Neuron (in vitro differentiated cells): ENCODE data around the gene PLEKHG7.
"Not testable (repeated sequence)": the region's sequence is repeated elsewhere in the genome, so short reads cannot be mapped to it uniquely, and the experiment has no call there.

Source experiments
- H2AFZ ChIP-seq: one replicate; pipeline ENCODE4 v1.6.1; 2013; ENCODE audit warnings: low read depth, mild to moderate bottlenecking, inconsistent platforms, low read length, moderate library complexity
- H3K27me3 ChIP-seq: one replicate; pipeline ENCODE4 v1.6.1; 2013; ENCODE audit warnings: low read length; ENCODE audit not compliant: insufficient read depth
- H3K36me3 ChIP-seq: one replicate; pipeline ENCODE4 v1.6.1; 2013; ENCODE audit warnings: low read length; ENCODE audit not compliant: insufficient read depth
- H3K4me1 ChIP-seq: one replicate; pipeline ENCODE4 v1.6.1; 2013; ENCODE audit warnings: low read length; ENCODE audit not compliant: insufficient read depth
- H3K4me3 ChIP-seq: 2 replicates; pipeline ENCODE4 v1.5.1; 2013; ENCODE audit warnings: mild to moderate bottlenecking, low read length, moderate library complexity
- H3K9me3 ChIP-seq: one replicate; pipeline ENCODE4 v1.6.1; 2013; ENCODE audit warnings: low read length

Gene PLEKHG7

DNA sequence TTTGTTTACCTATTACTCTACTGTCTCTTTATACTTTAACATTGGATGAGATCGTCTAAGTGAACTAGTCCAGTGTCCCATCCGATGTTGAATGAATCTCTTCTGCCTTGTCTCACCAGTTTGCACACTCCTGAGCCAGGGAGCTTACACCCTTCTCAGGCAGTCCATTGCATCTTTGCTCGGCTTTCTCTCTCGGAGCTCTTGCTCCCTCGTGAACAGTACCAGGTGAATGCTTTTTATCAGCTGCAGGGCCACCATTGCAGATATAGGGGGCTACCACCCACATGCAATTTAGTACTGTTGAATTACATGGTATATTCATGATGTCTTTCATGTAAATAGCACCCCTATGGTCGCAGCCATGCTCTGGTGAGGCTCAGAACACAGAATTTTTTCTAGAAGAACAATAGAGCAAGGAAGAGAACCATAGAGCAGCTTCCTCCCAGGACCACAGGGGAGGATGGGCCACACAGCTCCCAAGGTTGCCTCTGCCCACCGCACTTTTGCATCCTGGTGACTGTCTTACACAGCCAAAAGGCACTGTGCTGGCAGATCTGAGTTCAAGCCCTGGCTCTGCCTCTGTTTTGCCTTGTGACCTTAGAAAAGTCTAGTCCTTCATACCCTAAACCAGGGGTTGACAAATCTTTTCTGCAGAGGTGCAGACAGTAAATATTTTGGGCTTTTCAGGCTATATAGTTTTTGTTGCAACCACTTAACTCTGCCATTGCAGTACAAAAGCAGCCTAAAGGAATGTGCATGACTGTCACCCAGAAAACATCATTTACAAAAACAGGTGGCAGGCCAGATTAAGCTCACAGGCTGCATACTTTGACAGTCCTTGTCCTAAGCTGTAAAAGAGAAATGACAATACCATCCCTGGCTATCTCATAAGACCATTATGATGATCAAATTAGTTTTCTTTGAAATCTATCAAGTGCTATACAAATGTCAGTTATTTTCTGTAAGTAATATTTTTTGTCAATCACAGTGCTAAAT, 35.4 kb downstream of the PLEKHG7 start:
- Histone ChIP-seq H3K36me3 (no peaks in the 10 kb centered on the region), H3K4me1 (no peaks in the 10 kb centered on the region), H3K27me3 (no peaks in the 10 kb centered on the region), H3K9me3 (no peaks in the 10 kb centered on the region), H2AFZ (no peak overlapping the region), H3K4me3 (no peak overlapping the region)

DNA sequence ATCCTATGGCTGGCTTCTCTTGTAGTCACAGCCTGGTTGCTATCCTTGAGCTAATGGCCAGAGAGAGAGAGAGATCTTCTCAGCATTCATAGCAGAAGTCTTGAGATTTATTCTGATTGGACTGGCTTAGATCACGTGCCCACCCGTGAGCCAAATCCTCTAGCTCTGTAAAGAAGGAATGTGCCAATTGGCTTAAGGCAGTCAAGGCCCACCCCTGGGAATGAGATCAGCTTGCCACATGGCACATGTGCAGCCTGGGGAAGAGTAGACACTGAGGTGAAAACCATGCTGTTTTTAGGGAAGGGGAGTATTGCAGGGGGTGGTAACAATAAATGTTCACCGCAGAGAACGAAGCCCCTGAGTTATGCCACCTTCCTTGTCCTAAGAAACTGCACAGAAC, 36.3 kb downstream of the PLEKHG7 start:
- no peak overlapping the region for H2AFZ ChIP-seq
- H3K4me1 ChIP-seq, result no peaks in the 10 kb centered on the region
- no peak overlapping the region for H3K4me3 ChIP-seq
- H3K27me3 ChIP-seq, result no peaks in the 10 kb centered on the region
- no peaks in the 10 kb centered on the region for H3K36me3 ChIP-seq
- no peaks in the 10 kb centered on the region for H3K9me3 ChIP-seq

DNA sequence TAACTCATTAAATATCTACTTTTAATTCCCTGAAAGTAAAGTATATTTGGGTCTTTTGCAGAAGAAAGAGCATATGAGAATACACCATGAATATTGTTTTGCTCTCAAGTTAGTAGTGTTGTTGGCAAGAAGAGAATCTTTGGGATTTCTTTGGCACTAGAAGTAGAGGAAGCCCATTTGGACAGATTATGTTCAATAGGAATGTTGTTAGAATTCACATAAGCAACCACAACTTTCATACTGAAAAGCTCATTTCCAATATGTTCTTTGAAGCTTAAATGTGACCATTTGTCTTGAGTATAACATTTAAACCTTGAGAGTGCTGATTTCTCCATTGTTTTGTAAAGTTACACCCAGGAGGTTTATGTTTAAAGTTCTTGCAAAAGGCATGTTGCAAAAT, 37.6 kb downstream of the PLEKHG7 start:
- no peak overlapping the region for H2AFZ ChIP-seq
- H3K4me1 ChIP-seq, result no peaks in the 10 kb centered on the region
- no peaks in the 10 kb centered on the region for H3K36me3 ChIP-seq
- H3K9me3 ChIP-seq, result no peaks in the 10 kb centered on the region
- H3K4me3 ChIP-seq, result no peak overlapping the region
- no peaks in the 10 kb centered on the region for H3K27me3 ChIP-seq

DNA sequence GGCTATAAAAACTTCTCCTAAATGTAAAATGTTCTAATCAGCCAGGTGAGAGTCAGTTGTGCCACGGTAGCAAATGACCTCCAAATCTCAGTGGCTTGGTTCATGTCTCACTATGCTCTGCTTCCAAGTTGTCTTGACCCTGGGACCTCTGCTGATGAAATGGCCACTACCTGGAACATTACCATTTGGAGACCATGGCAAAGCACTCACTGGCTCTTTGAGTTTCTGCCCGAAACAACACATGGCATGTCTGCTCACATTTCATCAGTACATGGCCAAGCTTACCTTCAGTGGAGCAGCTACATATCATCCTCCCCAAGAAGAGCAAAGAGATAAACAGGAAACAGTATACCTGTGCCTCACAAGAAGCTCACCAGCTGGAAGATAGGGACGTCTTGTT, 40.2 kb downstream of the PLEKHG7 start:
- Histone ChIP-seq H3K9me3 (no peaks in the 10 kb centered on the region), H3K36me3 (no peaks in the 10 kb centered on the region), H2AFZ (no peak overlapping the region), H3K27me3 (no peaks in the 10 kb centered on the region), H3K4me1 (no peaks in the 10 kb centered on the region), H3K4me3 (no peak overlapping the region)

DNA sequence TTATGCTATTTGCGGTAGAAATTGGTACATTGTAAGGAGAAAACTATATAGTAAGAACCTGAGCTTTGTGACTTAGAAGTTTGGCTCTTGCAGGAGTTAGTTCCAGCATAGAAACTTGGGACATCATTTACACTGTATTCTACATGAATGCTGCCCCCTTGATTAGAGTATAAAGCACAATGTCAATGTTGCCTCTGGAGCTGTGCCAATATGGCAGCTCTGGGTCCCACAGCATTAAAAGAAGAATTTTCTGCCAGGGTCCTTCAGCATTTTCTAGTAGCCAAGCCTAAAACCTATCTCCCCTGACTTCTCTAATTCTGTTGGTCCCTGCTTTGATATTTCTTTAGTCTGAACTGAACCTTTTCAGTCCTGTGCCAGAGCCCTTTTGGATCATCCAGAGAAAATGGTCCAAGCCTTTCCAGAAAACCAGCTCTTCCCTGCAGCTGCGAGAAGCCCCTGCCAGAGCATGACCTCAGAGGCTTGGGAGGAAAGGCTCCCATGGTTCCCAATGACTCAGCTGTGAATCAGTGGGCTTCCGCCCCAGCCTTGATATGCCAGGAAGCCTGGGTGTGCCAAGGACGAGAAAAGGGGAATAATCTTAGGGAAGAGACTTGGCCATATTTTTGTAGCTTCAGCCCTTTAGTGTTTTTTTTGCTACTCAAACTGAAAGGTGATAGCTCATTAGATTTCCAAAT, 43.2 kb downstream of the PLEKHG7 start:
- Histone ChIP-seq H3K27me3 (no peaks in the 10 kb centered on the region), H3K4me3 (no peak overlapping the region), H3K9me3 (no peaks in the 10 kb centered on the region), H2AFZ (no peak overlapping the region), H3K4me1 (no peaks in the 10 kb centered on the region), H3K36me3 (no peaks in the 10 kb centered on the region)

DNA sequence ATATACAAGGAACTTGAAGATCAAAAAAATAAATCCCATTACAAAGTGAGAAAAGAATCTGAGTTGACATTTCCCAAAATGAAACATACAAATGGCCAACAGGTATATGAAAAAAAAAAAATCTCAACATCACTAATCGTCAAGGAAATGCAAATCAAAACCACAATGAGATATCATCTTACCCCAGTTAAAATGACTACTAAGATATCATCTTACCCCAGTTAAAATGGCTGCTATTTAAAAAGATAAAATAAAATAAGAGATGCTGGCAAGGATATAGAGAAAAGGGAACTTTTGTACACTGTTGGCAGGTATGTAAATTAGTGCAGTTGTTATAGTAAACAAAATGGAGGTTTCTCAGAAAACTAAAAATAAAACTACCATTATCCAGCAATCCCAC, 44.4 kb downstream of the PLEKHG7 start:
- Histone ChIP-seq H3K27me3 (no peaks in the 10 kb centered on the region), H2AFZ (no peak overlapping the region), H3K36me3 (no peaks in the 10 kb centered on the region), H3K4me3 (no peak overlapping the region), H3K9me3 (no peaks in the 10 kb centered on the region), H3K4me1 (no peaks in the 10 kb centered on the region)

DNA sequence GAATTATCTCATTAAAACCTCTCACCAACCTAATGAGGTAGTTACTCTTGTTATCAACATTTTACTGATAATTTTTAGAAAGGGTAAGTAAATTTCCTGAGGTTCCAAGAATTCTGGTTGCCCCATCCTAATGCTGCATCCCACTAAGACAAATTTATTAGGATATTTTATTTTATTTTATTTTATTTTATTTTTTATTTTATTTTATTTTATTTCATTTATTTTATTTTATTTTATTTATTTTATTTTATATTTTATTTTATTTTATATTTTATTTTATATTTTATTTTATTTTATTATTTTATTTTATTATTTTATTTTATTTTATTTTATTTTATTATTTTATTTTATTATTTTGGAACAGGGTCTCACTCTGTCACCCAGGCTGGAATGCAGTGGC, 46.9 kb downstream of the PLEKHG7 start:
- not testable (repeated sequence) for H3K9me3 ChIP-seq, H2AFZ ChIP-seq, H3K27me3 ChIP-seq, H3K36me3 ChIP-seq, H3K4me3 ChIP-seq, H3K4me1 ChIP-seq

DNA sequence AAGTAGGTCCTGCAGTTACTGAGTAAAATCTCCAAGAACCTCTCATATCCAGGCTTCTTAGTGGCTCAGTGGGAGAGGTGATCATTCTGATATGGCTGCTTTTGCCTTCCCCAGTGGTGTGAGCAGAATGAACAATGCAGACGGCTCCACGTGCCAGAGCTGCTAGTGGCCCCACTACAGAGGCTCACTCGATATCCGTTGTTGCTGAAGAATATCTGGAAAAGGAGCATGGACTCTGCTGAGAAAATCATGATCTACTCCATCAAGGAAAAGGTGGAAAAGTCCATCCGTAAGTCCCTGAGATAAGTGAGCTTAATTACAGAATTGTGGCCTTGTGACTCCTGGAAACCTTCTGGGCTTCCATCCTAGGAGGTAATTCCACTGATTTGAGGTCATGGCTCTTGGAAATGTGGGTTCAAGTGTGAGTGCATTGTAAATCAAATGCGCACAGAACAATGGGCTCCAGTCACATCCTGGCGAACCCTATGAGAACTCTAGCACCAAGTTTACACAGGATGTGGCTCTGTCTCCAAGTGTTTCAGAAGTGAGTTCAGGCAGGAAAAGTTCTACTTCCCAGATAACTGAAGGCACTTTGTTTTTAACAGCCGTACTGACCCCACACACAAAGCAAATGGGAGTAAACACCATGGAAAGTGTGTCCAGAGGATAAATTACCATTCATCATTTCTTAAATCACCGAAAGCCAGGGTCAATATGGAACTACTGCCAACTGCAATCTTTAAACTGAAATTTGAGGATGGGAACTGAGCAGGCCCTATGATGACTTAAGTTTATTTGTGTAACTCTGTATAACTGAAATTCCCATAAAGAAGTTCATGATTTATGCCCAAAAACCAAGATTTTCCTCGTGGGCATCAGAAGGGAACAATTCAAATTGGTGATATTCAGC, 51.4 kb downstream of the PLEKHG7 start:
- Histone ChIP-seq H3K4me1 (no peaks in the 10 kb centered on the region), H2AFZ (no peak overlapping the region)

DNA sequence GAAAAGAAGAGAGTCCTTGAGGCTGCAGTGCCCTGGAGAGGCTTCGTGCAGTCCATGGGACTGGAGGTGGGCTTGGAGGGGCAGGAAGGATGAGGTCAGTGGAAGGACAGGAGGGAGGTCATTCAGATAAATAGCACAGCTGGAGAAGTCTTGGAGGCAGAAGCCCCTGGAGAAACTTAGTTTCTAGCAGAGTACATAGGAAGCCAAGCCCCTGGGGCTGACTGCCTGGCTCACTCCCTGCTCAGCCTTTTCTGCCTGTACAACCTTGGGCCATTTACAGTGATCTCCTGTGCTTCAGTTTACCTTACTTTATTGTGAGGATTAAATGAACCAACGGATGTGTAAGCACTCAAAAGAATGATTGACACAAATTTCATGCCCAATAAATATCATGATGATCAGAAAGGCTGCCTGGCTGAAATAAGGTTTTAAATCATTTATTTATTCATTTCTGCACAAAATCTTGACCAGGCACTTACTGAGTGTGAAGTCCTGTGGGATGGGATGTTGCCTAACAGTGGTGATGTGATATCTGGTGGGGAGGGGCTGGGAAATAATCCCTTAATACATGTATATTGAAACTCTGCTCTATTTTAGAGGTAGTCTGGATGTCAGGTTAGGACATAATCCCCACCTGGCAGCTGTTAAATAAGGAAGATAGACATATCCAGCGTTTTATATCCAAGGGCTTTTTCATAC, 54.3 kb downstream of the PLEKHG7 start:
- Histone ChIP-seq H3K4me1 (no peaks in the 10 kb centered on the region), H3K9me3 (no peaks in the 10 kb centered on the region), H3K27me3 (no peaks in the 10 kb centered on the region), H3K36me3 (no peaks in the 10 kb centered on the region), H2AFZ (no peak overlapping the region), H3K4me3 (no peak overlapping the region)

More for the DNA sequence above, 51.4 kb downstream of the PLEKHG7 start:
- Histone ChIP-seq H3K4me3 (no peak overlapping the region), H3K27me3 (no peaks in the 10 kb centered on the region), H3K9me3 (no peaks in the 10 kb centered on the region), H3K36me3 (no peaks in the 10 kb centered on the region)

DNA sequence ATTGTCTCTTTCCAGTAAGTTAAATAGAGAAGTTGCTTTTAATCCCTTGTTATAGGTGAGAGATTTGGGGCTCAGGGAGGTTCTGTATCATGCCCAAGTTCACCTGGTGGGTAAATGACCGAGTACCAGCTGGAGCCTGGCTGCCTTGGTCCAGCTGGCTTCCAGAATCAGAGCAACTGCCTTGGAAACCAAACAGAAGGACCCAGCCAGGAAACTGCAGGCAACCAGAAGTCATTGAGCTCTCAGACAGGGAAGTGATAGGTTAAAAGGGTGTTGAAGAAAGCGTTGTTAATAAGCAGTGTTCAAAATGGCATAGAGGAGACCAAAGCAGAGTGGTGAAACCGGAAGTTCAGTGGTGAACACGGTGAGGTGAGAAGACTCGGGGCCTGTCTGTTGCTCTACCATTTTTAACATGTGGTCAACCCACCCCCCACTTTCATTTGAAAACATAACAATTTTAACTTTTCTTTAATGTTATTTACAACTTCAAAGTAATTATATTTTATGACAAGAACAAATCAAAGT, 54.9 kb downstream of the PLEKHG7 start:
- no peak overlapping the region for H3K4me3 ChIP-seq
- no peaks in the 10 kb centered on the region for H3K36me3 ChIP-seq
- H3K9me3 ChIP-seq, result no peaks in the 10 kb centered on the region
- no peaks in the 10 kb centered on the region for H3K4me1 ChIP-seq
- H2AFZ ChIP-seq, result no peak overlapping the region
- H3K27me3 ChIP-seq, result no peaks in the 10 kb centered on the region

DNA sequence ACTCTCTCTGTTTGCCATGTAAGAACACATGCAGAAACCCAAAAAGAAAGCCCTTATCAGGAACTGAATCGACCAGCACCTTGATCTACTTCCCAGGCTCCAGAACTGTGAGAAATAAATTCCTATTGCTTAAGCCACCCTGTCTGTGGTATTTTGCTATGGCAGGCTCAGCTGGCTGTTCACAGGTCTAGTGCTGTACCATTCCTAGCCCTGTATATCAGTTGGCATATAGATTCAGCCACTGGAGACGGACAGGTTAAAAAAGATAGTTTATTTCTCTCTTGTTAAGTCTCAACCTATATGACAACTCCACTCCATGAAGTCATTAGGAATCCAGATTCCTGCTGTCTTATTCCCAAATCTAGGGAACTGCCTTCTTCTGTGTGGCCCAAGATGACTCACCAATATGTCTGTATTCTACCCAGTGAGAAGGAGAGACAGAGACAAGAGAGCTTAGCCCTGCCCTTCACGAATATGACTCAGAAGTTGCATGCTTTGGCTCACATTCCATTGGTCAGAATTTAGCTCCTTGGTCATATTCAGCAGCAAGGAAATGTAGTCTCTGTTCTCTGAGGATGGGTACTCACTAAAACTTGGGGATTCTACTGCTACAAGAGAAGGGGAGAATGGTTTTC, 57.0 kb downstream of the PLEKHG7 start:
- Histone ChIP-seq H3K4me1 (no peaks in the 10 kb centered on the region), H2AFZ (no peak overlapping the region), H3K9me3 (no peaks in the 10 kb centered on the region), H3K4me3 (no peak overlapping the region), H3K27me3 (no peaks in the 10 kb centered on the region), H3K36me3 (no peaks in the 10 kb centered on the region)

DNA sequence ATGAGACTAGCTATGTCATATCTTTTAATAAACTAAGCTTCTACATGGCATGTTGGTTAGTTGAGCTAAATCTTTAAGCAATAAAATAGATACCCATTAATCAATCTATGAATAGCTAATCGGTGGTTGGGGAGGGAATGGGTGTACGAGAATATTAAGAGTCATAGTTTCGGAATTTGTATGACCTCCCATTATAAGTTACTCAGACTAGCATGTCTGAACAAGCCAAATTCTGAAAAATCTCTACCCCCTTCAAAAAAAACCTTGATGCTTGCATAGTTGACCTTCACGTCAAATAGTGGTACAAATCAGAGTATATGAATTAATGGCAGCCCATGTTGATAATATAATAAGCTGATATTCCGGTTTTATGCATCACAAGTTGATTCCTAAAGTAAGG, 60.0 kb downstream of the PLEKHG7 start:
- H3K27me3 ChIP-seq, result no peaks in the 10 kb centered on the region
- no peaks in the 10 kb centered on the region for H3K9me3 ChIP-seq
- no peak overlapping the region for H2AFZ ChIP-seq
- H3K4me1 ChIP-seq, result no peaks in the 10 kb centered on the region
- no peaks in the 10 kb centered on the region for H3K36me3 ChIP-seq
- no peak overlapping the region for H3K4me3 ChIP-seq
